SK-N-SH treated with all-trans-retinoic acid at 6 μM for 48 hours (cell line): ENCODE measurements around the gene XIRP2.
A peak's percentile ranks its signal among the peaks of the same experiment; 100 is the strongest.

ENCODE experiments used
- ATAC-seq: fragments of 200-7000 bp; cut with Tn5 transposase; 3 replicates; pipeline ENCODE4 v1.9.1; 2020; ENCODE audit warnings: mild to moderate bottlenecking, moderate library complexity
- ARNTL ChIP-seq: fragments of 450-650 bp; formaldehyde crosslinking; IDR thresholded peaks from 2 replicates; pipeline ENCODE4 v1.5.0; 2020; ENCODE audit warnings: low read depth, mild to moderate bottlenecking, moderate library complexity, borderline replicate concordance
- BACH2 ChIP-seq: fragments of 250-450 bp; sonication (Bioruptor Pico); IDR thresholded peaks from 2 replicates; pipeline ENCODE4 v1.9.0; 2021; ENCODE audit warnings: mild to moderate bottlenecking, borderline replicate concordance
- CSDC2 ChIP-seq: fragments of 250-450 bp; sonication (Bioruptor Pico); IDR thresholded peaks from 2 replicates; pipeline ENCODE4 v1.5.0; 2020; ENCODE audit warnings: mild to moderate bottlenecking, moderate library complexity
- ESRRG ChIP-seq: fragments of 250-450 bp; sonication (Bioruptor Pico); IDR thresholded peaks from 2 replicates; pipeline ENCODE4 v1.6.1; 2021; ENCODE audit warnings: mild to moderate bottlenecking
- GLIS3 ChIP-seq: fragments of 250-450 bp; sonication (Bioruptor Pico); IDR thresholded peaks from 2 replicates; pipeline ENCODE4 v1.5.0; 2020; ENCODE audit warnings: mild to moderate bottlenecking, moderate library complexity
- ISL1 ChIP-seq: fragments of 250-450 bp; sonication (Bioruptor Pico); IDR thresholded peaks from 2 replicates; pipeline ENCODE4 v2.1.2; 2022; ENCODE audit warnings: mild to moderate bottlenecking, moderate library complexity
- OSR1 ChIP-seq: fragments of 250-450 bp; sonication (Bioruptor Pico); IDR thresholded peaks from 2 replicates; pipeline ENCODE4 v1.8.0; 2022; ENCODE audit warnings: moderate library complexity, mild to moderate bottlenecking, inconsistent platforms
- PPARA ChIP-seq: fragments of 250-450 bp; sonication (Bioruptor Pico); IDR thresholded peaks from 2 replicates; pipeline ENCODE4 v1.5.0; 2020; ENCODE audit warnings: mild to moderate bottlenecking, borderline replicate concordance
- SNAI2 ChIP-seq: fragments of 250-450 bp; sonication (Bioruptor Pico); IDR thresholded peaks from 2 replicates; pipeline ENCODE4 v1.5.0; 2020; ENCODE audit warnings: mild to moderate bottlenecking, moderate library complexity
- TOX ChIP-seq: fragments of 250-450 bp; sonication (Bioruptor Pico); IDR thresholded peaks from 2 replicates; pipeline ENCODE4 v1.8.0; 2021; ENCODE audit warnings: mild to moderate bottlenecking, moderate library complexity, borderline replicate concordance
- ZC3H10 ChIP-seq: fragments of 250-450 bp; sonication (Bioruptor Pico); IDR thresholded peaks from 2 replicates; pipeline ENCODE4 v1.5.1; 2021; ENCODE audit warnings: mild to moderate bottlenecking, moderate library complexity
- ZFP3 ChIP-seq: fragments of 250-450 bp; sonication (Bioruptor Pico); IDR thresholded peaks from 2 replicates; pipeline ENCODE4 v1.5.0; 2020; ENCODE audit warnings: mild to moderate bottlenecking, moderate library complexity
- ZFP30 ChIP-seq: fragments of 450-650 bp; formaldehyde crosslinking; IDR thresholded peaks from 2 replicates; pipeline ENCODE4 v1.5.0; 2022; ENCODE audit warnings: mild to moderate bottlenecking, moderate library complexity
- ZNF565 ChIP-seq: fragments of 450-650 bp; formaldehyde crosslinking; conservative IDR thresholded peaks from 2 replicates; pipeline ENCODE4 v1.5.0; 2020; ENCODE audit warnings: low read depth, mild to moderate bottlenecking, moderate library complexity
- ZNF70 ChIP-seq: fragments of 450-650 bp; formaldehyde crosslinking; IDR thresholded peaks from 2 replicates; pipeline ENCODE4 v1.5.0; 2020; ENCODE audit warnings: mild to moderate bottlenecking, moderate library complexity
- ZNF8 ChIP-seq: fragments of 450-650 bp; formaldehyde crosslinking; IDR thresholded peaks from 2 replicates; pipeline ENCODE4 v1.5.0; 2020; ENCODE audit warnings: mild to moderate bottlenecking, moderate library complexity
- TF ChIP-seq, protein P1 (sequence below): fragments of 250-450 bp; sonication (Bioruptor Pico); IDR thresholded peaks from 2 replicates; pipeline ENCODE4 v1.8.0; 2021; ENCODE audit warnings: low read depth, mild to moderate bottlenecking, moderate library complexity, borderline replicate concordance
- TF ChIP-seq, protein P2 (sequence below): fragments of 250-450 bp; sonication (Bioruptor Pico); IDR thresholded peaks from 2 replicates; pipeline ENCODE4 v1.5.1; 2021; ENCODE audit warnings: mild to moderate bottlenecking, moderate library complexity
- TF ChIP-seq, protein P3 (sequence below): fragments of 250-450 bp; sonication (Bioruptor Pico); IDR thresholded peaks from 2 replicates; pipeline ENCODE4 v1.5.1; 2020; ENCODE audit warnings: low read depth, mild to moderate bottlenecking, moderate library complexity
- TF ChIP-seq, protein P4 (sequence below): fragments of 250-450 bp; sonication (Bioruptor Pico); IDR thresholded peaks from 2 replicates; pipeline ENCODE4 v1.8.0; 2020; ENCODE audit warnings: mild to moderate bottlenecking, moderate library complexity, borderline replicate concordance
- TF ChIP-seq, protein P5 (sequence below): fragments of 250-450 bp; sonication (Bioruptor Pico); IDR thresholded peaks from 2 replicates; pipeline ENCODE4 v1.5.0; 2020; ENCODE audit warnings: mild to moderate bottlenecking, moderate library complexity

The XIRP2 gene

DNA sequence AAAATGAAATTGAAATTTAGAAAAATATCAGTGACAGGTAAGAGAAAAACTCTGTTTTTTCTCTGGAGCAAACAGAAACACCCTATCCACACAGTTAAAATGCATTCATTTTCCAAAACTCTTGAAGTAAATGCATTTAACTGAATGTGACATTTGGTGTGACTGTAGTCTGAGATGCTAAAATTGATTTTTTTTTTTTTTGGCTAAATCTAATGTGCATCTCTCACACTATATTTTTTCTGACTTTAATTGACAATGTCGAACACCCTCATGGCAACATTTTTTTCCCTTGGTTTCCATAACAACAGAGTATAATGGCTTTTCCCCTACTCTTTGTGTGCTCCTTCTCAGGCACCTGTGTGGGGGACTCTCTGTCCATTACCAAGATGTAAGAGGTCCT lies 366.4 kb downstream of the XIRP2 start:
- no peak for ATAC-seq
- TF ChIP-seq ISL1 (CRISPR knock-in tag) (no peak), ZFP3 (CRISPR knock-in tag) (no peak), GLIS3 (CRISPR knock-in tag) (no peak), ZNF8 (no peak)

DNA sequence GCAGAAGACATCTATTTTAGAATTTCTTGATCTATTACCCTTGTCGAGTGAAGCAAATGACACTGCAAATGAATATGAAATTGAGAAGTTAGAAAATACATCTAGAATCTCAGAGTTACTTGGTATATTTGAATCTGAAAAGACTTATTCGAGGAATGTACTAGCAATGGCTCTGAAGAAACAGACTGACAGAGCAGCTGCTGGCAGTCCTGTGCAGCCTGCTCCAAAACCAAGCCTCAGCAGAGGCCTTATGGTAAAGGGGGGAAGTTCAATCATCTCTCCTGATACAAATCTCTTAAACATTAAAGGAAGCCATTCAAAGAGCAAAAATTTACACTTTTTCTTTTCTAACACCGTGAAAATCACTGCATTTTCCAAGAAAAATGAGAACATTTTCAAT lies 370.4 kb downstream of the XIRP2 start:
- no peak for ATAC-seq
- TF ChIP-seq CSDC2, result no peak
- TF ChIP-seq ZFP3 (CRISPR knock-in tag), result no peak
- no peak for TF ChIP-seq ESRRG (CRISPR knock-in tag)
- no peak for TF ChIP-seq BACH2 (CRISPR knock-in tag)
- no peak for TF ChIP-seq ZNF8
- TF ChIP-seq OSR1 (CRISPR knock-in tag), result no peak
- no peak for TF ChIP-seq ZFP30
- TF ChIP-seq ZNF565, result no peak
- no peak for TF ChIP-seq ARNTL (CRISPR knock-in tag)
- TF ChIP-seq, protein P1, sequence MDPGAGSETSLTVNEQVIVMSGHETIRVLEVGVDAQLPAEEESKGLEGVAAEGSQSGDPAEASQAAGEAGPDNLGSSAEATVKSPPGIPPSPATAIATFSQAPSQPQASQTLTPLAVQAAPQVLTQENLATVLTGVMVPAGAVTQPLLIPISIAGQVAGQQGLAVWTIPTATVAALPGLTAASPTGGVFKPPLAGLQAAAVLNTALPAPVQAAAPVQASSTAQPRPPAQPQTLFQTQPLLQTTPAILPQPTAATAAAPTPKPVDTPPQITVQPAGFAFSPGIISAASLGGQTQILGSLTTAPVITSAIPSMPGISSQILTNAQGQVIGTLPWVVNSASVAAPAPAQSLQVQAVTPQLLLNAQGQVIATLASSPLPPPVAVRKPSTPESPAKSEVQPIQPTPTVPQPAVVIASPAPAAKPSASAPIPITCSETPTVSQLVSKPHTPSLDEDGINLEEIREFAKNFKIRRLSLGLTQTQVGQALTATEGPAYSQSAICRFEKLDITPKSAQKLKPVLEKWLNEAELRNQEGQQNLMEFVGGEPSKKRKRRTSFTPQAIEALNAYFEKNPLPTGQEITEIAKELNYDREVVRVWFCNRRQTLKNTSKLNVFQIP (CRISPR knock-in tag), result no peak
- no peak for TF ChIP-seq ZC3H10 (CRISPR knock-in tag)
- no peak for TF ChIP-seq TOX (CRISPR knock-in tag)

DNA sequence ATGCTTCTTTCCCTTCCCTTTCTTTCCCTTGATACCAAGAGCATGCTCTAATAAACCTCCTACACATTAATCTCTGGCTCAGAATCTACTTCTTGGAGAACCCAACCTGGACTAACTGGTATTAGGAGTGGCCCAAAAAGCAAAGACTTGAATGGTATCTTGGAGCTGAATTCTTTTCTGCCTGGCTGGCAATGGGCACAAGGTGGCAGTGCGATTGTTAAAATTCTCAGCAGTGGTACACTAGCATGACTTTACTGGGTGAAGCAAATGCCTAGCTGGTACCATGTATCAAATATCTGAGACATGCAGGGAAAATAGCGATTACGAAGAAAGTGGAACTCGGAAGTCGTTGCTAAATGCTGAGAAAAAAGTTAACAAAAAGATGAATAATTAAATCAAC lies 376.1 kb downstream of the XIRP2 start:
- peak; percentile 91 for ATAC-seq
- no peak for TF ChIP-seq CSDC2
- TF ChIP-seq, protein P2, sequence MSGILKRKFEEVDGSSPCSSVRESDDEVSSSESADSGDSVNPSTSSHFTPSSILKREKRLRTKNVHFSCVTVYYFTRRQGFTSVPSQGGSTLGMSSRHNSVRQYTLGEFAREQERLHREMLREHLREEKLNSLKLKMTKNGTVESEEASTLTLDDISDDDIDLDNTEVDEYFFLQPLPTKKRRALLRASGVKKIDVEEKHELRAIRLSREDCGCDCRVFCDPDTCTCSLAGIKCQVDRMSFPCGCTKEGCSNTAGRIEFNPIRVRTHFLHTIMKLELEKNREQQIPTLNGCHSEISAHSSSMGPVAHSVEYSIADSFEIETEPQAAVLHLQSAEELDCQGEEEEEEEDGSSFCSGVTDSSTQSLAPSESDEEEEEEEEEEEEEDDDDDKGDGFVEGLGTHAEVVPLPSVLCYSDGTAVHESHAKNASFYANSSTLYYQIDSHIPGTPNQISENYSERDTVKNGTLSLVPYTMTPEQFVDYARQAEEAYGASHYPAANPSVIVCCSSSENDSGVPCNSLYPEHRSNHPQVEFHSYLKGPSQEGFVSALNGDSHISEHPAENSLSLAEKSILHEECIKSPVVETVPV, result no peak
- no peak for TF ChIP-seq ESRRG (CRISPR knock-in tag)
- no peak for TF ChIP-seq PPARA (CRISPR knock-in tag)
- TF ChIP-seq SNAI2 (CRISPR knock-in tag), result no peak

DNA sequence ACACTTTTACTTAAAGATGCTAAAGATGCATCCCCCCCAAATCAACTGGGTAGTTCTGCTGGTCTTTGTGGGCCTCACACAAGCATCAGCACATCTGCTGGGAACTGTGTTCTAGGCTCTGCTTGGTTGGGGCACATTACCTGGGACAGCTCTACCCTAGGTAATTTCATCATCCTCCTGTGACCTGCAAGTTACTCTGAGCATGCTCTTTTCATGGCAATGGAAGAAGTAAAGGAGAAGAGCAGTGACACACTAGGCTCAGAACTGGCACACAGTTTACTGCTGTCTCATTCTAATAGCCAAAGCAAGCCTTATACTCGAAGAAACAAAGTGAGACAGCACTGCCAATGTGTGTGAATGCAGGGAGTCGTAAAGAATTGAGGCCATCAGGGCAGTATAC lies 376.7 kb downstream of the XIRP2 start:
- no peak for ATAC-seq

More for the DNA sequence above, 376.7 kb downstream of the XIRP2 start:
- TF ChIP-seq, protein P3, sequence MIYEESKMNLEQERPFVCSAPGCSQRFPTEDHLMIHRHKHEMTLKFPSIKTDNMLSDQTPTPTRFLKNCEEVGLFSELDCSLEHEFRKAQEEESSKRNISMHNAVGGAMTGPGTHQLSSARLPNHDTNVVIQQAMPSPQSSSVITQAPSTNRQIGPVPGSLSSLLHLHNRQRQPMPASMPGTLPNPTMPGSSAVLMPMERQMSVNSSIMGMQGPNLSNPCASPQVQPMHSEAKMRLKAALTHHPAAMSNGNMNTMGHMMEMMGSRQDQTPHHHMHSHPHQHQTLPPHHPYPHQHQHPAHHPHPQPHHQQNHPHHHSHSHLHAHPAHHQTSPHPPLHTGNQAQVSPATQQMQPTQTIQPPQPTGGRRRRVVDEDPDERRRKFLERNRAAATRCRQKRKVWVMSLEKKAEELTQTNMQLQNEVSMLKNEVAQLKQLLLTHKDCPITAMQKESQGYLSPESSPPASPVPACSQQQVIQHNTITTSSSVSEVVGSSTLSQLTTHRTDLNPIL, result no peak
- TF ChIP-seq BACH2 (CRISPR knock-in tag) (no peak), CSDC2 (no peak), ARNTL (CRISPR knock-in tag) (no peak), SNAI2 (CRISPR knock-in tag) (no peak), ESRRG (CRISPR knock-in tag) (no peak), ZFP30 (no peak), ZC3H10 (CRISPR knock-in tag) (no peak), PPARA (CRISPR knock-in tag) (no peak), ZNF8 (no peak), TOX (CRISPR knock-in tag) (no peak), ZFP3 (CRISPR knock-in tag) (no peak), ZNF565 (no peak), OSR1 (CRISPR knock-in tag) (no peak), ISL1 (CRISPR knock-in tag) (no peak), ZNF70 (CRISPR knock-in tag) (no peak)
- TF ChIP-seq, protein P4, sequence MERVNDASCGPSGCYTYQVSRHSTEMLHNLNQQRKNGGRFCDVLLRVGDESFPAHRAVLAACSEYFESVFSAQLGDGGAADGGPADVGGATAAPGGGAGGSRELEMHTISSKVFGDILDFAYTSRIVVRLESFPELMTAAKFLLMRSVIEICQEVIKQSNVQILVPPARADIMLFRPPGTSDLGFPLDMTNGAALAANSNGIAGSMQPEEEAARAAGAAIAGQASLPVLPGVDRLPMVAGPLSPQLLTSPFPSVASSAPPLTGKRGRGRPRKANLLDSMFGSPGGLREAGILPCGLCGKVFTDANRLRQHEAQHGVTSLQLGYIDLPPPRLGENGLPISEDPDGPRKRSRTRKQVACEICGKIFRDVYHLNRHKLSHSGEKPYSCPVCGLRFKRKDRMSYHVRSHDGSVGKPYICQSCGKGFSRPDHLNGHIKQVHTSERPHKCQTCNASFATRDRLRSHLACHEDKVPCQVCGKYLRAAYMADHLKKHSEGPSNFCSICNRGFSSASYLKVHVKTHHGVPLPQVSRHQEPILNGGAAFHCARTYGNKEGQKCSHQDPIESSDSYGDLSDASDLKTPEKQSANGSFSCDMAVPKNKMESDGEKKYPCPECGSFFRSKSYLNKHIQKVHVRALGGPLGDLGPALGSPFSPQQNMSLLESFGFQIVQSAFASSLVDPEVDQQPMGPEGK (CRISPR knock-in tag), result no peak
- TF ChIP-seq, protein P2, result no peak
- TF ChIP-seq, protein P1 (CRISPR knock-in tag), result no peak
- TF ChIP-seq, protein P5, sequence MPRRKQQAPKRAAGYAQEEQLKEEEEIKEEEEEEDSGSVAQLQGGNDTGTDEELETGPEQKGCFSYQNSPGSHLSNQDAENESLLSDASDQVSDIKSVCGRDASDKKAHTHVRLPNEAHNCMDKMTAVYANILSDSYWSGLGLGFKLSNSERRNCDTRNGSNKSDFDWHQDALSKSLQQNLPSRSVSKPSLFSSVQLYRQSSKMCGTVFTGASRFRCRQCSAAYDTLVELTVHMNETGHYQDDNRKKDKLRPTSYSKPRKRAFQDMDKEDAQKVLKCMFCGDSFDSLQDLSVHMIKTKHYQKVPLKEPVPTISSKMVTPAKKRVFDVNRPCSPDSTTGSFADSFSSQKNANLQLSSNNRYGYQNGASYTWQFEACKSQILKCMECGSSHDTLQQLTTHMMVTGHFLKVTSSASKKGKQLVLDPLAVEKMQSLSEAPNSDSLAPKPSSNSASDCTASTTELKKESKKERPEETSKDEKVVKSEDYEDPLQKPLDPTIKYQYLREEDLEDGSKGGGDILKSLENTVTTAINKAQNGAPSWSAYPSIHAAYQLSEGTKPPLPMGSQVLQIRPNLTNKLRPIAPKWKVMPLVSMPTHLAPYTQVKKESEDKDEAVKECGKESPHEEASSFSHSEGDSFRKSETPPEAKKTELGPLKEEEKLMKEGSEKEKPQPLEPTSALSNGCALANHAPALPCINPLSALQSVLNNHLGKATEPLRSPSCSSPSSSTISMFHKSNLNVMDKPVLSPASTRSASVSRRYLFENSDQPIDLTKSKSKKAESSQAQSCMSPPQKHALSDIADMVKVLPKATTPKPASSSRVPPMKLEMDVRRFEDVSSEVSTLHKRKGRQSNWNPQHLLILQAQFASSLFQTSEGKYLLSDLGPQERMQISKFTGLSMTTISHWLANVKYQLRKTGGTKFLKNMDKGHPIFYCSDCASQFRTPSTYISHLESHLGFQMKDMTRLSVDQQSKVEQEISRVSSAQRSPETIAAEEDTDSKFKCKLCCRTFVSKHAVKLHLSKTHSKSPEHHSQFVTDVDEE (CRISPR knock-in tag), result no peak
